ENCODE data around the gene GPRC5C. TPM values are rescaled to one million over a fixed set of nuclear protein-coding genes. Genes with fewer than 3 reads are reported as not detected.

Gene GPRC5C
- polyA plus RNA-seq, 2 of the 4 experiments (the other 2 are of a cell fraction): 36.5 to 49.2 TPM

GRCh38 chr17:74390680-74391653, 40.9 kb upstream of the GPRC5C start:
- FAIRE-seq: no peak
- Histone ChIP-seq H3K4me1 (peaks cover 5% of the 10 kb centered on the region; the same call in 2 of the 3 replicates), H3K4me3 (no peak overlapping the region), H3K9me3 (no peaks in the 10 kb centered on the region), H3K4me2 (no peak overlapping the region), H3K27ac (no peak overlapping the region)
- CTCF ChIA-PET: interaction anchor here (0.7 to 11.3 kb wide), 9 partner anchors 11 to 101 kb away, joined by 3 to 127 read pairs (median 4); partner anchors contain the start of gene BTBD17
- no peak for DNase-seq (ENCODE audit: low read depth in 1 of 2, low spot score in 1 of 2)
- WGBS (ENCODE audit: missing lambda C conversion rate): 63% methylated on average over 11 of the region's 11 CpGs
- POLR2A ChIA-PET: no interaction called here
- no peak for ATAC-seq
- TF ChIP-seq CBX2 (IDR thresholded peaks at IDR 0.05; ENCODE audit: borderline replicate concordance, low read depth) (no peak), RAD21 (conservative IDR thresholded peaks at IDR 0.05 in 1 of 2, IDR thresholded peaks at IDR 0.05 in 1 of 2) (no peak), GATA3 (IDR thresholded peaks at IDR 0.05; ENCODE audit: borderline replicate concordance) (no peak), RCOR1 (IDR thresholded peaks at IDR 0.05; ENCODE audit: low read depth, low read length) (no peak), HOXA7 (CRISPR knock-in tag; IDR thresholded peaks at IDR 0.05) (no peak), RFX5 (IDR thresholded peaks at IDR 0.05) (no peak), CEBPB (IDR thresholded peaks at IDR 0.05) (no peak), HOXB13 (CRISPR knock-in tag; IDR thresholded peaks at IDR 0.05; ENCODE audit: low read depth) (no peak), POLR2AphosphoS2 (conservative IDR thresholded peaks at IDR 0.05; ENCODE audit: low read length) (no peak), BHLHE40 (IDR thresholded peaks at IDR 0.05; ENCODE audit: low read depth, low read length) (no peak)

- ChIA-PET POLR2A (no interaction called here), CTCF (interaction anchor here (0.7 to 11.3 kb wide), 10 partner anchors 12 to 100 kb away, joined by 3 to 127 read pairs (median 4); partner anchors contain the start of gene BTBD17)
- DNase-seq (ENCODE audit: low read depth in 1 of 2, low spot score in 1 of 2) (no peak), ATAC-seq (no peak), FAIRE-seq (no peak)
- TF ChIP-seq CHD4 (IDR thresholded peaks at IDR 0.05; ENCODE audit: borderline replicate concordance) (no peak), BCL3 (IDR thresholded peaks at IDR 0.05) (no peak), PBX3 (IDR thresholded peaks at IDR 0.05) (no peak), HMGXB4 (CRISPR knock-in tag; IDR thresholded peaks at IDR 0.05; ENCODE audit: borderline replicate concordance) (no peak), EP300 (IDR thresholded peaks at IDR 0.05) (no peak), TFCP2L1 (CRISPR knock-in tag; IDR thresholded peaks at IDR 0.05) (no peak), ZNF302 (CRISPR knock-in tag; IDR thresholded peaks at IDR 0.05) (no peak)
- no peak overlapping the region for H3K4me2 ChIP-seq
- H3K9me3 ChIP-seq: no peaks in the 10 kb centered on the region
- no peak overlapping the region for H3K4me3 ChIP-seq
- 57% methylated on average over 5 of the region's 5 CpGs for WGBS (ENCODE audit: missing lambda C conversion rate)
- no peak overlapping the region for H3K27ac ChIP-seq
- H3K4me1 ChIP-seq: peaks cover 5% of the 10 kb centered on the region; the same call in 2 of the 3 replicates
Observed at GRCh38 chr17:74391771-74392170, 40.1 kb upstream of the GPRC5C start.

- FAIRE-seq: no peak
- Histone ChIP-seq H3K4me2 (no peak overlapping the region), H3K27ac (no peak overlapping the region), H3K4me1 (peaks cover 5% of the 10 kb centered on the region; the same call in 2 of the 3 replicates), H3K4me3 (no peak overlapping the region), H3K9me3 (no peaks in the 10 kb centered on the region)
- TF ChIP-seq USF2 (IDR thresholded peaks at IDR 0.05) (peak; percentile 47), POLR2A (IDR thresholded peaks at IDR 0.05; ENCODE audit: low read length) (no peak)
- peak in 1 of 2 experiments; percentile 57; a peak in 3 of 6 replicates for ATAC-seq
- no peak for DNase-seq (ENCODE audit: low read depth in 1 of 2, low spot score in 1 of 2)
- CTCF ChIA-PET: interaction anchor here (0.7 to 11.3 kb wide), 13 partner anchors 10 to 209 kb away, joined by 3 to 127 read pairs (median 4); partner anchors contain the start of gene GPR142
- WGBS (ENCODE audit: missing lambda C conversion rate): 36% methylated on average over 5 of the region's 5 CpGs
- POLR2A ChIA-PET: no interaction called here
Observed at GRCh38 chr17:74392848-74393247, 39.0 kb upstream of the GPRC5C start.
